Measurements from ENCODE around the gene ENOPH1.

DNA sequence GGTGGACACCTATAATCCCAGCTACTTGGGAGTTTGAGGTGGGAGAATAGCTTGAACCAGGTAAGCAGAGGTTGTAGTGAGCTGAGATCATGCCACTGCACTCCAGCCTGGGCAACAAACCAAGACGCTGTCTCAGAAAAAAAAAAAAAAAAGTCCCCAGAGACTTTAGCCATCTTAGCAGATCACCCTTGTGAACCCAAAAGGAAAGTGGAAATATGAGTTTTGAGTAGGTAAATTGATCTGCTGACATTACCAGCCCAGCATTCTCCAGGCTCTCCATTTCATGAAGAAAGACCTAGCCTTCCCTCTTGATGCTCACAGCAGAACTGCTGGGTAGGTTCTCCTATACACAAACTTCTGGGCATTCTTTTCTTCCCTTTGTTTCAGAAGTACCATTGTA, 32.1 kb upstream of the ENOPH1 start:
- no peak for TF ChIP-seq GATA2 (IDR thresholded peaks at IDR 0.05; ENCODE audit: low read depth, low read length)
- no peak for TF ChIP-seq GATA3 (IDR thresholded peaks at IDR 0.05; ENCODE audit: low read depth, low read length)

Measured in SH-SY5Y (cell line).